ENCODE data around the gene AKAP13. TPM values are rescaled to one million over a fixed set of nuclear protein-coding genes. Genes with fewer than 3 reads are reported as not detected.

Gene AKAP13
- total and polyA plus RNA-seq, 2 of the 8 experiments (the other 6 are each of a cell fraction or from before 2014, with no cell fraction given), result 14.0 to 46.2 TPM

- Histone ChIP-seq H3K79me2 (ENCODE audit: control insufficient read depth in 1 of 2, insufficient read depth in 2 of 2, low read length in 2 of 2) (peaks cover 0 to 77% of the 10 kb centered on the region in 2 experiments; a peak in 2 of 4 replicates), H3K79me1 (ENCODE audit: low read depth, low read length) (peaks cover 11% of the 10 kb centered on the region), H3K4me2 (ENCODE audit: insufficient read depth in 1 of 2, low read depth in 2 of 2, low read length in 2 of 2) (no peak overlapping the region), H4K8ac (ENCODE audit: extremely low read depth, insufficient read depth, low read length) (no peak overlapping the region), H4K91ac (replicated peaks; ENCODE audit: insufficient read length, low read length) (no peak overlapping the region), H3K4me1 (replicated peaks in 1 of 4; ENCODE audit: control insufficient read depth in 3 of 4, insufficient read depth in 4 of 4, low read length in 3 of 4) (peaks cover 0 to 5% (median 1%) of the 10 kb centered on the region in 4 experiments; a peak in 3 of 7 replicates), H2BK20ac (ENCODE audit: low read length) (no peak overlapping the region), H2BK15ac (ENCODE audit: low read length) (no peak overlapping the region), H2AK5ac (ENCODE audit: low read depth, low read length) (no peak overlapping the region), H3K27ac (ENCODE audit: low read depth, low read length) (no peak overlapping the region), H2BK5ac (ENCODE audit: low read depth, low read length) (no peak overlapping the region), H3K27me3 (replicated peaks in 1 of 4; ENCODE audit: control insufficient read depth in 3 of 4, extremely low read depth in 1 of 4, insufficient read depth in 3 of 4, low read length in 3 of 4) (no peaks in the 10 kb centered on the region), H3K4ac (replicated peaks; ENCODE audit: insufficient read length, low read depth, low read length) (no peak overlapping the region), H3K14ac (ENCODE audit: insufficient read length) (no peak overlapping the region), H2AFZ (ENCODE audit: low read length) (no peak overlapping the region), H3K56ac (replicated peaks; ENCODE audit: insufficient read length, low read depth, low read length) (no peak overlapping the region), H4K5ac (ENCODE audit: insufficient read length, low read depth, low read length) (no peak overlapping the region), H3K9ac (replicated peaks in 1 of 4; ENCODE audit: extremely low read depth in 1 of 4, low read depth in 3 of 4, low read length in 3 of 4) (no peak overlapping the region), H3K23ac (ENCODE audit: insufficient read length) (no peak overlapping the region), H3K18ac (ENCODE audit: extremely low read depth, low read length) (no peak overlapping the region), H3K4me3 (ENCODE audit: extremely low read depth in 1 of 4, insufficient read depth in 2 of 4, low read depth in 3 of 4, low read length in 4 of 4) (no peak overlapping the region), H3K36me3 (ENCODE audit: control insufficient read depth in 2 of 4, insufficient read depth in 4 of 4, low read length in 3 of 4) (no peaks in the 10 kb centered on the region), H3K23me2 (ENCODE audit: low read depth, low read length) (no peaks in the 10 kb centered on the region), H4K20me1 (replicated peaks in 1 of 2; ENCODE audit: control insufficient read depth in 1 of 2, insufficient read depth in 2 of 2, low read length in 2 of 2) (peaks cover 3 to 9% of the 10 kb centered on the region in 2 experiments), H2BK120ac (replicated peaks; ENCODE audit: low read depth, low read length) (no peak overlapping the region), H3K9me3 (ENCODE audit: insufficient read depth in 2 of 2, low read depth in 1 of 2, low read length in 1 of 2) (no peaks in the 10 kb centered on the region), H2BK12ac (ENCODE audit: low read depth, low read length) (no peak overlapping the region)
- ChIA-PET POLR2A (ENCODE audit: partially characterized antibody) (no interaction called here), CTCF (ENCODE audit: partially characterized antibody) (interaction anchor here (0.6 kb wide), 1 partner anchor 12 kb away, joined by 5 read pairs; no protein-coding TSS in a partner anchor)
- no peak for FAIRE-seq
- no peak for TF ChIP-seq TAF1 (IDR thresholded peaks at IDR 0.05; ENCODE audit: low read depth, low read length)
- DNase-seq (ENCODE audit: low read depth in 1 of 2, low spot score in 2 of 2), result no peak
Observed at GRCh38 chr15:85455891-85456290, 75.5 kb downstream of the AKAP13 start.

All from H1 (cell line).